Uterus (tissue), 4 donors: ENCODE measurements around the gene RNASE8. TPM values are rescaled to one million over a fixed set of nuclear protein-coding genes. Genes with fewer than 3 reads are reported as not detected.

Source experiments
- DNase-seq, 2 donors: peaks; one replicate each; pipeline ENCODE4 v3.0.0-alpha.2; 2019 to 2020
- H3K27ac ChIP-seq, 2 donors: fragments of 200-600 bp; sonication (generic); 1 replicate in 1 of 2; 2 replicates in 1 of 2; pipeline ENCODE4 v1.5.1; 2016 to 2018
- H3K27me3 ChIP-seq, 2 donors: fragments of 200-600 bp; sonication (generic); one replicate each; pipeline ENCODE4 v1.5.1; 2018 to 2019; ENCODE audit warnings: control low read depth in 1 of 2
- H3K36me3 ChIP-seq, 2 donors: fragments of 200-600 bp; sonication (generic); one replicate each; pipeline ENCODE4 v1.5.1; 2019; ENCODE audit warnings: control low read depth in 1 of 2
- H3K4me1 ChIP-seq, 2 donors: fragments of 200-600 bp; sonication (generic); one replicate each; pipeline ENCODE4 v1.5.1; 2018 to 2019; ENCODE audit warnings: control low read depth in 1 of 2
- H3K4me3 ChIP-seq, 2 donors: fragments of 200-600 bp; sonication (generic); 1 replicate in 1 of 2; 2 replicates in 1 of 2; pipeline ENCODE4 v1.5.1; 2018 to 2019; ENCODE audit warnings: mild to moderate bottlenecking in 1 of 2
- H3K9me3 ChIP-seq, 2 donors: fragments of 200-600 bp; sonication (generic); one replicate each; pipeline ENCODE4 v1.5.1; 2019; ENCODE audit warnings: control low read depth in 1 of 2
- POLR2A ChIP-seq, 2 donors: fragments of 450-650 bp; IDR thresholded peaks; one replicate each; pipeline ENCODE4 v1.6.1; 2016; ENCODE audit warnings: antibody characterized with exemption in 2 of 2, mild to moderate bottlenecking in 1 of 2, moderate library complexity in 1 of 2
- intact Hi-C: fragments of 100-400 bp; cut with DNase I; formaldehyde crosslinking; loops from one replicate; pipeline ENCODE4 v1.15.1; 2023; ENCODE audit warnings: low total_unique reads
- total RNA-seq, 4 donors: library from RNA; depleted of rRNA in 3 of 4; stranded (reverse); fragments of >200 nt in 3 of 4; gene quantifications; one replicate each; pipeline versions ENCODE4 v1.1.0 to v1.2.4, GENCODE V29; 2014 to 2023
- TF ChIP-seq, protein P1 (sequence below), 4 experiments: fragments of 200-600 bp in 2 of 4; fragments of 450-650 bp in 2 of 4; sonication (generic) in 2 of 4; IDR thresholded peaks; one replicate each; pipeline ENCODE4 v1.5.1; 2016 to 2019; ENCODE audit warnings: antibody characterized with exemption in 4 of 4, mild to moderate bottlenecking in 2 of 4, moderate library complexity in 1 of 4
- donor health status: DM: yes; HTN: yes; CAD: no.

Gene RNASE8
- total RNA-seq, 4 donors from 2014 or later, result not detected

GRCh38 chr14:21103710-21104447, 46.3 kb downstream of the RNASE8 start:
- TF ChIP-seq, protein P1, sequence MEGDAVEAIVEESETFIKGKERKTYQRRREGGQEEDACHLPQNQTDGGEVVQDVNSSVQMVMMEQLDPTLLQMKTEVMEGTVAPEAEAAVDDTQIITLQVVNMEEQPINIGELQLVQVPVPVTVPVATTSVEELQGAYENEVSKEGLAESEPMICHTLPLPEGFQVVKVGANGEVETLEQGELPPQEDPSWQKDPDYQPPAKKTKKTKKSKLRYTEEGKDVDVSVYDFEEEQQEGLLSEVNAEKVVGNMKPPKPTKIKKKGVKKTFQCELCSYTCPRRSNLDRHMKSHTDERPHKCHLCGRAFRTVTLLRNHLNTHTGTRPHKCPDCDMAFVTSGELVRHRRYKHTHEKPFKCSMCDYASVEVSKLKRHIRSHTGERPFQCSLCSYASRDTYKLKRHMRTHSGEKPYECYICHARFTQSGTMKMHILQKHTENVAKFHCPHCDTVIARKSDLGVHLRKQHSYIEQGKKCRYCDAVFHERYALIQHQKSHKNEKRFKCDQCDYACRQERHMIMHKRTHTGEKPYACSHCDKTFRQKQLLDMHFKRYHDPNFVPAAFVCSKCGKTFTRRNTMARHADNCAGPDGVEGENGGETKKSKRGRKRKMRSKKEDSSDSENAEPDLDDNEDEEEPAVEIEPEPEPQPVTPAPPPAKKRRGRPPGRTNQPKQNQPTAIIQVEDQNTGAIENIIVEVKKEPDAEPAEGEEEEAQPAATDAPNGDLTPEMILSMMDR (IDR thresholded peaks at IDR 0.05), result peak; percentile 57 to 92 (median 83)
- peak; percentile 90 to 92 for TF ChIP-seq POLR2A (IDR thresholded peaks at IDR 0.05)
- Histone ChIP-seq H3K9me3 (no peaks in the 10 kb centered on the region), H3K27ac (peak overlapping the region; percentile 99), H3K36me3 (no peaks in the 10 kb centered on the region), H3K4me3 (peak overlapping the region; percentile 65 to 69), H3K27me3 (no peaks in the 10 kb centered on the region), H3K4me1 (peaks cover 6 to 11% of the 10 kb centered on the region in 2 donors)
- intact Hi-C loops, result loop anchor here (5.0 kb wide), 1 partner anchor 37 kb away; no protein-coding TSS in a partner anchor
- peak; percentile 95 to 97 for DNase-seq

GRCh38 chr14:21104448-21105060, 46.9 kb downstream of the RNASE8 start:
- peak; percentile 76 to 77 for DNase-seq
- no peaks in the 10 kb centered on the region for H3K9me3 ChIP-seq
- intact Hi-C loops, result loop anchor here (5.0 kb wide), 1 partner anchor 37 kb away; no protein-coding TSS in a partner anchor
- TF ChIP-seq POLR2A (IDR thresholded peaks at IDR 0.05), result no peak
- TF ChIP-seq, protein P1 (IDR thresholded peaks at IDR 0.05), result peak; percentile 96 to 98 (median 97)
- H3K36me3 ChIP-seq, result no peaks in the 10 kb centered on the region
- H3K4me3 ChIP-seq, result peak overlapping the region; percentile 65 to 69
- H3K4me1 ChIP-seq, result peaks cover 2 to 11% of the 10 kb centered on the region in 2 donors
- peak overlapping the region; percentile 99 for H3K27ac ChIP-seq
- no peaks in the 10 kb centered on the region for H3K27me3 ChIP-seq

DNA sequence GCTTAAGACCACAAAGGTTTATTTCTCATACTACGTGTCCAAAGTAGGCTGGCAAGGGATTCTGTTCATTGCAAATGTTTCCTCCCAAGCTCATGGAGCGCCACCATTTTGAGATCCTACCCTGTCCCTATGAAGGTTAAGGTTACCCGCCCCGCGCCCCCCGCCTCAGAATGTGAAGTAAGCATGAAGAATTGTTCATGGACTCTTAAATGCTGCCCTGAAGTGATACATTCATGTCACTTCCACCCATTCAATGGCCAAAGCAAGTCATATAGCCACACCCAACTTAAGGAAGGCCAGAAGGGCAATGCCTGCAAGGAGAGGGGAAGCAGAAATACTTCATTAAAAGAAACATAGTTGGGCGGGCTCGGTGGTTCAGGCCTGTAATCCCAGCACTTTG, 47.5 kb downstream of the RNASE8 start:
- intact Hi-C loops, result no loop called here
- Histone ChIP-seq H3K36me3 (no peaks in the 10 kb centered on the region), H3K27me3 (no peaks in the 10 kb centered on the region), H3K9me3 (no peaks in the 10 kb centered on the region), H3K4me3 (no peak overlapping the region), H3K4me1 (peaks cover 0 to 11% of the 10 kb centered on the region in 2 donors), H3K27ac (peak overlapping the region; percentile 99)
- DNase-seq, result no peak
- TF ChIP-seq POLR2A (IDR thresholded peaks at IDR 0.05), result no peak
- TF ChIP-seq, protein P1 (IDR thresholded peaks at IDR 0.05), result no peak

GRCh38 chr14:21106176-21106497, 48.5 kb downstream of the RNASE8 start:
- no peaks in the 10 kb centered on the region for H3K27me3 ChIP-seq
- no peak for DNase-seq
- H3K4me3 ChIP-seq, result no peak overlapping the region
- peak overlapping the region; percentile 61 to 99 for H3K27ac ChIP-seq
- no peaks in the 10 kb centered on the region for H3K9me3 ChIP-seq
- TF ChIP-seq POLR2A (IDR thresholded peaks at IDR 0.05), result no peak
- TF ChIP-seq, protein P1 (IDR thresholded peaks at IDR 0.05), result no peak
- H3K36me3 ChIP-seq, result no peaks in the 10 kb centered on the region
- intact Hi-C loops, result no loop called here
- peaks cover 0 to 11% of the 10 kb centered on the region in 2 donors for H3K4me1 ChIP-seq
